HG02970 (cell line): ENCODE results near the gene RMND1.
"Not testable (repeated sequence)": the region's sequence is repeated elsewhere in the genome, so short reads cannot be mapped to it uniquely, and the experiment has no call there.

Source experiments
- ATAC-seq: cut with Tn5 transposase; IDR thresholded peaks from one replicate; pipeline ENCODE4 v1.9.1; 2021; ENCODE audit warnings: mild to moderate bottlenecking, moderate library complexity, moderate number of reproducible peaks; ENCODE audit not compliant: unreplicated experiment, low FRiP score

Gene RMND1

DNA sequence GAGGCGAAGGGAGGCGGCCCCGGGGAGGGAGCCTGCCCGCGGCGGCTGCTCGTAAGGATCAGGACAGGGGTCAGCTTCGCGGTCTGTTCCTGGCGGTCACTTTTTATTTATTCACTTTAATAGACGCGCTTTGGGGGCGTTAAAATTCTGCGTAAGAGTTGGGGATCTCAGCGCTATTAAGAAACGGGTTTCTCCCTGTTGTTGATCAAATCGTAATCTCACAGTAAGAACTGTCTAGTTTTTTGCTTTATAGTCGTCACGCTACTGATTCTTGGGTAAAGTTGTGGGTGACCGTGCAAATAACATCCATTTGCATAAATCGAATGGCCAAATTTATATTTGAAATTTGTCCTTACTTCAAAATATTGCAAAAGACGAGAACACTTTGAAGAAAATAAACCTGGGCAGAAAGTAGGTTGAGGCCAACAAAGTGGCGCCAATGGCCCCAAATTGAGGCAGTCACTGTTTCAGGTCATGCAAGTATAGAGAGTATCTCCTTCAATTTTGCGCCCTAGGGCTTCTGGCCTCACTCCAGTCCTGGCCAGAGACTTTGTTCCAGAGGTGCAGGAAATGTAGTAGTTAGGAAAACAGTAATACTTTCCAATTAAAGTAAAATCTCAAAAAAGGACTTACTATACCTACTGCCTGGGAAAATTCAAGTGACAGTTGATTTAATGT is 963 bp upstream of the RMND1 start:
- ATAC-seq: no peak

DNA sequence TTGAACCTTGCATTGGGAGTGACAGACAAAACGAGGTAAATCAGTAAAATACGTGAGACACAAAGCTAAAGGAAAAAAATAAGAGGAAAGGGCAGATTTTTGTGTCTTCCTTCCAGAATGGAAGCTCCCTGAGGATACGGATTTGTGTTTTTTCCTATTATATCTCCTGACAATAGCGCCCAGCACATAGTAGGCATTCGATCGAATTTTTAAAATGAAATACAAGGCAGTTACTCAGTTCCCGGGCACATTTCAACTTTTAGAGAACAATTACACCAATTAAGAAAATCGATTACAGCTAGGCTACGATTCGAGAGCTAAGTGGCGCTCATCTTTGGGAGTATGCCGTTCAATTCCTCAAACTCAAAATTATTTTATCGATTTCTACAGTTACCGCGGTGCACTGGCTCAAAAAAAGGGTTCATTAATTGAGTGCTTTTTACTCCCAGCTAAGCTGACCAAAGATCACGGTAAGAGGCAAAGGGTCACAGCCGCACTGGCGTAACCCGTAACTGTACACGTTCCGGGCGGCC is 443 bp downstream of the RMND1 start:
- no peak for ATAC-seq

DNA sequence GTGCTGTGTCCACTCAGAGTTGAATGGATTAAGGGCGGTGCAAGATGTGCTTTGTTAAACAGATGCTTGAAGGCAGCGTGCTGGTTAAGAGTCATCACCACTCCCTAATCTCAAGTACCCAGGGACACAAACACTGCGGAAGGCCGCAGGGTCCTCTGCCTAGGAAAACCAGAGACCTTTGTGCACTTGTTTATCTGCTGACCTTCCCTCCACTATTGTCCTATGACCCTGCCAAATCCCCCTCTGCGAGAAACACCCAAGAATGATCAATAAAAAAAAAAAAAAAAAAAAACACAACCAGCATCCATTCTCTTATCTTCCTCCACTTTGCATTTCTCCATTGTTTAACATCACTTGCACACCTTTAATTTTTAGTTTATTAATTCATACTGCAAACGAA is 998 bp downstream of the RMND1 start:
- ATAC-seq: not testable (repeated sequence)

DNA sequence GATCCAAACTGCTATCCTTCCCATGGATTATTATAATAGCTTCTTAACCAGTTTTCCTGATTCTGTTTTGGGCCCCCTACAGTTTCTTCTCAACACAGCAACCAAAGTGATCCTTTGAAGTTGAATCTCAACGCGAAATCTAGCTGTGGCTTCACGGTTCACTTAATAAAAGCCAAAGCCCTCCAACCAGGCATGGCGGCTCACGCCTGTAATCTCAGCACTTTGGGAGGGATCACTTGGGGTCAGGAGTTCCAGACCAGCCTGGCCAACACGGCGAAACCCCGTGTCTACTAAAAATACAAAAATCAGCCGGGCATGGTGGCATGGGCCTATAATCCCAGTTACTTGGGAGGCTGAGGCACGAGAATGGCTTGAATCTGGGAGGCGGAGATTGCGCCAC is 3.3 kb downstream of the RMND1 start:
- no peak for ATAC-seq

DNA sequence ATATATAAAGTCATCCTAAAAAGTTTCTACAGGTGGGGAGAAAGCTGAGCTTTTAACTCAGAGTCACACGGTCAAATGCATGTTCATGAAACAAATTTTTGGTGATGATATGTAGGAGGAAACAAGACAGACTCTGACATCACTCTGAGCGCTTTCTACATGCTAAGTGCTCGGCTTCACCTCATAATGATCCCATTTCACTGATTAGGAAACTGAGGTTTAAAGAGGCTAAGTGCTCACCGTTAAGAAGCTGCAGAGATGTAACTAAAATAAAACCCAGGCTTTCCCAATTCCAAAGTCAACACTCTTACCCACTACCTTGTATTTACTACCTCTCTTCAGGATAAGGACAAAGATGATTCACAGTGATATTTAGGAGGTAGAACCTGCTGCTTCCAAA is 4.7 kb downstream of the RMND1 start:
- ATAC-seq: no peak

DNA sequence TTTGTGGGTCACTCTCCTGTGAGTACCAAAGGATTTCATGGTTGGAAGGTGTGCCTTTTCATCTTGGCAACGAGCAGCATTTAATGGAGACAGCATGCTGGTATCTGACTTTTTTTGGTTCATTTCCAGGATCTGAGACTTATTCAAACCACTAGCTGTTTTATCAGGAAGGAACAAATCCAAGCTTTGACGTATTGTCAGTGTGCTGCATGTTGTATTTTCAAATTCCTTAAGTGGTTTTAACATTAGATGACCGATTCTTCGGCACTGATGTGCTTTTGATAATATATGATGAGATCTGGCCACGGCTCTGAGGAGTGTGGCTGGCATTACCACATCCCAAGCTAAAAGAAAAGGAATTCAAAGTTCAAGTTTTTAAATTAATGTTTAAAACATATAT is 6.4 kb downstream of the RMND1 start:
- no peak for ATAC-seq

DNA sequence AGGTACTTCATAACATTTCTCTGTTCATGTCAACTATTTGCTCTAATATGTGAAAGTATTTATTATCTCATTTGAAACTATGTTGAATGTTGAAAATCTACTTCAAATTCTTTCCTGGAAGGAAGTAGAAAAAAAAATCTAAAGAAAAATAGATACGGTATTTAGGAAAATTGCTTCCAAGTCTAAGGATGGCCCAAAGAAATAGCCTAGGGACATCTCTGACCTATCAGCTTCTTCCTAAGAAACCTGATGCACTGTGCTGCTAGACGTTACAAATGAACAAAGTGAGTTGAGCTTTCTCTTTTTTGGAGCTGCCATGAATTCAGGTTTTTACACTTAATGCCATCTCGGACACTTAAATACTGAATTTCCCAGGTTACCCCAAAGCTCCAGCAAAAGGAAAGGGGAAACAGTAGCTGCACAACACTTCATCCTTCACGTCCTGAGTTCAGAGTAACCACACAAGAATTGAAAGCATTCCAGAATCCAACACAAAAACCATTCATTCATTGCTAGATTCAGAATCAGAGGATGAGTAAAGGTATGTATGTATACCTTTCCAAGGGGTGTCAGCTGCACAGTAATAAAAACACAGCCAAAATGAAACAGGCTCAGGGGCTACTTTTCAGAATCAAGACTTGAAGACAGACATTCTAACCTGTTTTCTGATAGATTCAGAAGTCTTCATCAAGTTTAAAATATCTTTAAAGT is 7.9 kb downstream of the RMND1 start:
- ATAC-seq: no peak

DNA sequence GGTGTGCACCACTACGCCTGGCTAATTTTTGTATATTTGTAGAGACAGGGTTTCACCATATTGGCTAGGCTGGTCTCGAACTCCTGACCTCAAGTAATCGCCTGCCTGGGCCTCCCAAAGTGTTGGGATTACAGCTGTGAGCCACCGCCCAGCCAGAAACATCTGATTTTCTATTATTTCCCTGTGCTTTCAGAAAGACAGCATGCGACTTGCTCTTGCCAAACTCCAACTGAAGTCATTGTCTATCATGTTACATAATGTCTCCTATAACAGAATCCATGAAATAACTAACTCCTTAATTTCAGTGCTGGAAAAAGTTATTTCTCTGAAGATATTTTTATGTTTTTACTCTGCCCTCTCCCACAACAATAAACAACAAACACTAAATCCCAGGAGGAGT is 8.5 kb downstream of the RMND1 start:
- ATAC-seq: no peak

DNA sequence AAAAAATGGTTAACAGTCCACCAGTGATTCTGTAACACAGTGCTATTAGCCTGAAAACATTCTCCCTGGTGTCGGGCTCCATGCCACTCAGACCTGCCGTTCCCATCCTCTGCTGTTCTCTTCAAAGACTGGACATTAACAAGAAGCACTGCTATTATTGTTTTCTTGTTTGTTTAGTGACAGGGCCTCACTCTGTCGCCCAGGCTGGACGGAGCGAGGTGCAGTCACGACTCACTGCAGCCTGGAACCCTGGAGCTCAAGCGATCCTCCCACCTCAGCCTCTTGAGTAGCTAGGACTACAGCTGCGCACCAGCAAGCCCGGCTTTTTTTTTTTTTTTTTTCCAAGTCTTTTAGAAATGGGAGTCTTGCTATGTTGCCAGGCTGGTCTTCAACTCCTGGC is 9.6 kb downstream of the RMND1 start:
- no peak for ATAC-seq

DNA sequence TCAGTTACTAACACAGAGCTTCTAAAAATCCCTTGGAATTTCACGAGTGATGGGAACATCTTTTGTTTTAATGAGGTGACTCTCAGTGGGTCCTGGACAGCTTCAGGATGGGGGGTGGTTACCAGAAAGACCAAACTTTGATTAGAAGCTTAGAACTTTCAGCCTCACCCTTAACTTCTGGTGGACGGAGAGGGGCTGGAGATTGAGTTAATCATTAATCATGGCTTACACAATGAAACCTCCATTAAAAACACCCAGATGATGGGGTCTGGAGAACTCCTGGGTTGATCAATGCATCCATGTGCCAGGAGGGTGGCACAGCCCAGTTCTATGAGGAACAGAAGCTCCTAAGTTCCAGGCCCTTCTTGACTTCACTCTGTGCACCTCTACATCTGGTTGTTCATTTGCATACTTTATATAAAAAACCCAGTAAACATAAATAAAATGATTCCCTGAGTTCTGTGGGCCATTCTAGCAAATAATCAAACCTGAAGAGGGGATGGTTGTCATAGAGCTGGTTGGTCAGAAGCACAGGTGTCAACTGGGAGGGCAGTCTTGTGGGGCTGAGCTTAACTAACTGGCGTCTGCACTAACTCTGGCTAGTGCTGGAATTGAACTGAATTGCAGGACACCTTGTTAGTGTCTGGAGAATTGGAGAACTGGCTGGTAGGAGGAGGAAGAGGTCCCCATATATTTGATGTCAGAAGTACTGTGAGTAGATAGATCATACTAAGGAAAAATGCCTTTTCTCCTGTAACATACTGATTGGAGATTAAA is 10.3 kb downstream of the RMND1 start:
- ATAC-seq: no peak

DNA sequence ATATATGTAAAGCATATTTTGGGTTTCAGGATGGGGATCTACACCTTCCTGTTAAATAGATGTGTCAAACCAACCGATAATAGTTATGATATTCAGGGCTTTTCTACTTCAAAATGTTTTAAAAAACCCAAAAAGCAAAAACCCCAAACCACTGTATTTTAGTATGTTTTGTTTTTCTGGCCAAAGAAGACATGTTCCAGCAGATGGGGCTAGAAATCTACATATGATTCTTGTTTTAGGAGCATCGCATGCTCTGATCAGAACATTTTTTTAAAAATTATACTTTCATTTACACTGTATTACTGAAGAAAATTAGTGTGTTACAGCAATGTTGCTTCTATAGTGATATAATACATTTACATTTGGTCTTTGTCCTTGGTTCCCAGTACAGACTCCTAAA is 11.0 kb downstream of the RMND1 start:
- no peak for ATAC-seq

DNA sequence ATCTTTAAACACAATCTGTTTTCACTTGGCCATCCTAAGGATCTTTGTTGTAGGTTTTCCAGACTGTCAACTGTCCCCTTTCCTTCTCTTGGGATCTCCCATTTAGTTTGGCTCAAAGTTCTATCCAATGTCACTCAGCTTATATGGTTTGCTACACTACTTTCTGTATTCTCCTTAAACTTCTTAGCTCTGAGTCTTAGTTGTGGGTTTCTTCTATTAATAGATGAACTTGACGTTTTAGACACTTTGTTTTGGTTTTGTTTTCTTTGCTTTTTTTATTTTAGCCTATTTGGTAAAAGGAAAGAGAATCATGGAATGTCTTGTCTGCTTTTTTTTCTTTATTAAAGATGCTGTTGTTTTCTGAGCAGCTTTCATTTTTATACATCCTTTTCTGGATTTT is 11.4 kb downstream of the RMND1 start:
- ATAC-seq: no peak

DNA sequence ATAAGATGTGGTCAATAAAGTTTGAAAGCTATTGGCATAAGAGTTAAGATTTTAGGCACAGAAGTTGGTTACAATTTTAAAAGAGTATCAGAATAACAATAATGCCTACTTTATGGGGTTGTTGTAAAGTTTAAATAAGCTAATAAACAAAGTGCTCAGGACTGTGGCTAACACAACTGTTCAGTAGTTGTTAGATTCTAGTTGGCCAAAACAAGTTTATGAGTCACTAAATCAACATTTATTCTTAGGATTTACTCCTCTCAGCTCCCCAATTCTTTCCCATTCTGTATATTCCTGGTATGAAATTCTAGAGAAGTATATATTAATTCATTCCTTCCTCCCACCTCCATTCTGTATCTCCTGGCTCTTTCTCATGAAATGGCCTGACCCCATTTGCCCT is 14.5 kb downstream of the RMND1 start:
- ATAC-seq: no peak

DNA sequence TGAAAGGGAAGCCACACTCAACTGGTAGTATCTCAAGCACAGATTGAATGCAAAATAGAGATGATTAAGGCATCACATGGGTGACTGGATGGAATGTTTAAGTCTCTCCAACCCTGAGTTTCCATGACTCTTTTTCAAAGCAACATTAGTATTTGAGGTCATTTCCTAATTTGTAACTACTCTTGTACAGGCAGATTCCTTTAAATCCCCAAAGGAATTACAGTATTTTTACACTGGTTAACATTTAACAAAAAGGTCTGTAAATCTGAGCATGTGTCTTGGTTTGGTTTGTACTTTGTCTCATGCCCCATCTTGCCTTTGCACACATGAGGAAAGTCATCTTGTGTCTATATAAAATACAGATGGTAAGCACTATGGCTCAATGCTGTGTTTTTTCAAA is 15.1 kb downstream of the RMND1 start:
- ATAC-seq: no peak

DNA sequence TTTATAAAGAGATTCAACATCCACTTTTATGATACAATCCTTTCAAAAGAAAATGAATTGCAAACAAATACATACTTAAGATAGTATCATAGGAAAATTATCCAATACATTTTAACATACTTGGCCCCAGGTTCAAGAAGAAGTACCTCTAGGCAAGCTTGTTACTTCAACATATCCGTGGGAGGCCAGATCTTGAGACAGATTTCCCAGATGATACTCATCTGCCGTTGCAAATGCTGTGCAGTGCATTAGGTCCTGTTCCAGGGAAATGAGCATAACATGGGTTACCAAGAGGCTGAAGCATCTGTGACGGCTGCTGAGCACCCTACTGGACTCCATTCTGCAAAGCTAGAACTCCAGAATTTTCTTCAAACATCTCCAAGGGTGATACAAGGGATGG is 15.6 kb downstream of the RMND1 start:
- no peak for ATAC-seq

DNA sequence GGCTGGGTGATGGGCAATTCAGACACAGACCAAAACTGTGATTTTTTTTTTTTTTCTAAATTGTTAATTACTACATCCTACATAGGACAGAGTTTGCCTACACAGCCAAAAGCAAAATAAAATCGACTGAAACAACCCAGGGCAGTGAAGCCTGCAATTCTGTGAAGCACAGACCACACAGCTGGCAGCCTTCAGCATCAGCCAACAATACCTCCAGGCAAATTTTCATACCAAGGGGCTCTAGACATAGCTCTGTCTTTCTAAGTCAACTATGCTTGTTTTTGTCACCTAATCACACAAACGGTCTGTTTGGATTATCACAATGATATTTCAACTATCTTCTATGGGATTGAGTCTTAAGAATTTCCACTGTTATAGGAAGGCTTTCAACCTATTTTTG is 17.6 kb downstream of the RMND1 start:
- ATAC-seq: no peak

DNA sequence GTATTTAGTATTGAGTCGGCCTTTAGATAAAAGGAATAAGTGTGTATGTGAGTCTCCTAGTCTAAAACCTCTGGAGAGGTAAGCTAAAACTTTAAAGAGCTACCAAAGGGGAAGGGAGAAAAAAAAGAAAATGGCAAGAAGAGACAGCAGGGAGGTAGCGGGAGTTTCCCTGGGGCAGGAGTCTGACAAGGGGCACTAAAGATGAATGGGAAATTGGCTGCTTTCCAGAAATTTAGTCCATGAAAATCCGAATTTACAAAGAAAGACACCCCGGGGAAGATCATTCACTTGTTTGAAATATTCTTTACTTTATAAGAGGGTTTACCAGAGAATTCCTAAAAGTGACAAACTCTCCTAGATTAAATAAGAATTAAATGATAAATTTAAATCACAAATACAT is 19.3 kb downstream of the RMND1 start:
- no peak for ATAC-seq

DNA sequence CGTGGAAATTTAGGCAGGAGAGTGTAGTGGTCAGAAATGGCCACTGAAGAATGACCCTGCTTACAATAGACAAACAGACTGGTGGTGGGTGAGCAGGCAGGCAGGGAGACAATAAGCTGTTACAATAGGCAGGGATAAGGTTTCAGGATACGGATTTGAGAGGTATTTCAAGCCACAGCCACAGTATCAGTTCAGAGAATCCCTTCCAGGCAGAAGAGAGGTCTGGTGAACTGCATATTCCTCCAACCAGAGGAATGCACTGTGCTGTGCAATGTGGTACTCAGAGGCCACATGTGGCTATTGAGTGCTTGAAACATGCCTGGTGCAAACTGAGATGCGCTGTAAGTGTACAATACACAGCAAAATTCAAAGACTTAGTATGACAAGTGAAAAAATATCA is 20.6 kb downstream of the RMND1 start:
- no peak for ATAC-seq

DNA sequence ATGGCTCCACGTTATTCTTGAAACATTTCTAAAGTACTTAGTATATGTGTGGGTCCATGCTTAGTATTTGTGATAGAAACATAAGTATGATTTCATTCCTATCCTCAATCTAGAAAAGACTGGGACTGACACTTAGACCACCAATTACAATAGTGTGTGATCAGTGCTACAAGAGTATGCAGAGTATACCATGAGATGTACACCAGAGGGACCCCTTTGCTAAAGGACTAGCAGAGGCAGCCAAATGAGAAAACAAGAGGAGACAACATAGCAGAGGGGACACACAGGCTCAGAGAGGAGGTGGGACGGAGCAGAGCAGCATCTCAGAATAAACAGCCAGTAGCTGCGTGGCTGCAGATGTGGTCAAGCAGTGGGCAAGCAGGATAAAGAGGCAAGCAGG is 21.0 kb downstream of the RMND1 start:
- no peak for ATAC-seq

DNA sequence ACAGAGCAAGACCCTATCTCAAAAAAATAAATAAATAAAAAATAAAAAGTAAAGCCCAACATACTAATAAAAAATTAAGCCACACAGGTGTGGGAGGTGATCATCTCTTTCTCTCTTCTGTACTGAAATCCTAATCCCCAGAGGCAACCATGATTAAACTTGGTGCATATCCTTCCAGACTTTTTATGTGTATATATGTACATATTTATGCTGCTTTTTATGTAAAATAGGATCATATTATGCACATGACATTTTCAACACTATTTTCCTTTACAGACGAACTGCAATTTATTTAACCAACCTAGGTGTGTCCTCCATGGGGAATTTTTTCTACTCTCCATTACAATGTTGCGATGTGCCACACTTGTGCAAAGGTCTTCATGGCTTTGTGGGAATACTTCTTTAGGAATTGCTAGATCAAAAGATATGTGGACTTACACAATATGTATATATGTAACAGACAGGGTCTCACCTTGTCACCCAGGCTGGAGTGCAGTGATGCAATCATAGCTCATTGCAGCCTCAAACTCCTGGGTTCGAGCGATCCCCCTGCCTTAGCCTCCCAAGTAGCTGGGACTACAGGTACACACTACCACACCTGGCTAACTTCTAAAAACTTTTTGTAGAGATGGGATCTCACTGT is 23.7 kb downstream of the RMND1 start:
- ATAC-seq: no peak

DNA sequence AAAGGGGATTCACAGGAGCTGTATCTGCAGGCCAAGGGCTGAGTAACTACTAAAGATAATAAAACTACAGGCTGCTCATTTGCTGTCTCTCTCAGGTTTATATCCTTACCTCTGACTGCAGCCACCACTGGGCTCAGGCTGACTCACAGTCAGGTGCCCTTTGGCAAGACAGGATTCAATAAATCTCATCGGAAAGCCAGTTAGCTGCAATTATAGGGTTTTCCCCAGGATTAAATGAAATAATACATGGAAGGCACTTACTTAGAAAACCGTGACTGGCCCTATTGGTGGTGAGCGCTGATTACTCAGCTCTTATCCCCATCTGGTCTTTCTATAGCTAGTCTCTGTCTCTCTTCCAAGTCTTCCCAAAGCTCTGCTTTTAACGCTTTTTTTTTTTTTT is 26.4 kb downstream of the RMND1 start:
- ATAC-seq: no peak
